Smooth muscle cell (in vitro differentiated cells): Measurements from ENCODE around the gene CALHM2. TPM values are rescaled to one million over a fixed set of nuclear protein-coding genes. Genes with fewer than 3 reads are reported as not detected.

Experiments
- DNase-seq: peaks from one replicate; lab custom pipeline; 2025; ENCODE audit not compliant: unreplicated experiment; lab: John Stamatoyannopoulos, UW
- H2AFZ ChIP-seq: fragments of 200-600 bp; sonication (generic); 2 replicates; pipeline ENCODE4 v1.6.0; 2016; ENCODE audit warnings: antibody characterized with exemption, low read depth, mild to moderate bottlenecking
- H3F3A ChIP-seq: fragments of 200-600 bp; sonication (generic); 2 replicates; pipeline ENCODE4 v1.6.0; 2017; ENCODE audit warnings: antibody characterized with exemption, low read depth
- H3K27ac ChIP-seq: fragments of 200-600 bp; sonication (generic); 2 replicates; pipeline ENCODE4 v1.5.1; 2016; ENCODE audit warnings: low read depth, mild to moderate bottlenecking
- H3K27me3 ChIP-seq: fragments of 200-600 bp; sonication (generic); 2 replicates; pipeline ENCODE4 v1.6.1; 2016; ENCODE audit warnings: low read depth, mild to moderate bottlenecking
- H3K36me3 ChIP-seq: fragments of 200-600 bp; sonication (generic); 2 replicates; pipeline ENCODE4 v1.5.1; 2016; ENCODE audit warnings: low read depth
- H3K4me1 ChIP-seq: fragments of 200-600 bp; sonication (generic); 2 replicates; pipeline ENCODE4 v1.5.1; 2016; ENCODE audit warnings: low read depth
- H3K4me2 ChIP-seq: fragments of 200-600 bp; sonication (generic); 2 replicates; pipeline ENCODE4 v1.6.0; 2016; ENCODE audit warnings: mild to moderate bottlenecking
- H3K4me3 ChIP-seq: fragments of 200-600 bp; sonication (generic); 2 replicates; pipeline ENCODE4 v1.5.1; 2016; ENCODE audit warnings: mild to moderate bottlenecking
- H3K79me2 ChIP-seq: fragments of 200-600 bp; sonication (generic); 2 replicates; pipeline ENCODE4 v1.6.0; 2016; ENCODE audit warnings: low read depth, mild to moderate bottlenecking
- H3K9ac ChIP-seq: fragments of 200-600 bp; sonication (generic); 2 replicates; pipeline ENCODE4 v1.6.0; 2016; ENCODE audit warnings: low read depth
- H3K9me3 ChIP-seq: fragments of 200-600 bp; sonication (generic); replicated peaks from 2 replicates; pipeline ENCODE4 v1.5.1; 2016; ENCODE audit warnings: low read depth
- H4K20me1 ChIP-seq: fragments of 200-600 bp; sonication (generic); 2 replicates; pipeline ENCODE4 v1.6.0; 2016; ENCODE audit warnings: low read depth
- WGBS: methylation state at CpG from one replicate; pipeline ENCODE4 v1.1.7; 2016; ENCODE audit warnings: low lambda C conversion rate; 5-methylcytosine and 5-hydroxymethylcytosine counted together
- polyA plus RNA-seq: library from polyadenylated mRNA; unstranded; fragments of >200 nt; fragmentation: Nextera tagmentation; extraction: Ambion mirVana; gene quantifications from 2 replicates; pipeline ENCODE4 v1.2.1, GENCODE V29; 2016
- total RNA-seq: library from RNA; depleted of rRNA; stranded (reverse); fragments of >200 nt; gene quantifications from 2 replicates; pipeline ENCODE4 v1.2.3, GENCODE V29; 2014
- TF ChIP-seq, protein P1 (sequence below): fragments of 200-600 bp; sonication (generic); IDR thresholded peaks from 2 replicates; pipeline ENCODE4 v1.5.1; 2017; ENCODE audit warnings: borderline replicate concordance, mild to moderate bottlenecking, antibody characterized with exemption; ENCODE audit not compliant: insufficient read depth, poor library complexity, severe bottlenecking

CALHM2 gene, protein sequence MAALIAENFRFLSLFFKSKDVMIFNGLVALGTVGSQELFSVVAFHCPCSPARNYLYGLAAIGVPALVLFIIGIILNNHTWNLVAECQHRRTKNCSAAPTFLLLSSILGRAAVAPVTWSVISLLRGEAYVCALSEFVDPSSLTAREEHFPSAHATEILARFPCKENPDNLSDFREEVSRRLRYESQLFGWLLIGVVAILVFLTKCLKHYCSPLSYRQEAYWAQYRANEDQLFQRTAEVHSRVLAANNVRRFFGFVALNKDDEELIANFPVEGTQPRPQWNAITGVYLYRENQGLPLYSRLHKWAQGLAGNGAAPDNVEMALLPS
- total RNA-seq = 3.1 and 4.0 TPM in 2 replicates
- polyA plus RNA-seq = 6.2 and 8.6 TPM in 2 replicates

DNA sequence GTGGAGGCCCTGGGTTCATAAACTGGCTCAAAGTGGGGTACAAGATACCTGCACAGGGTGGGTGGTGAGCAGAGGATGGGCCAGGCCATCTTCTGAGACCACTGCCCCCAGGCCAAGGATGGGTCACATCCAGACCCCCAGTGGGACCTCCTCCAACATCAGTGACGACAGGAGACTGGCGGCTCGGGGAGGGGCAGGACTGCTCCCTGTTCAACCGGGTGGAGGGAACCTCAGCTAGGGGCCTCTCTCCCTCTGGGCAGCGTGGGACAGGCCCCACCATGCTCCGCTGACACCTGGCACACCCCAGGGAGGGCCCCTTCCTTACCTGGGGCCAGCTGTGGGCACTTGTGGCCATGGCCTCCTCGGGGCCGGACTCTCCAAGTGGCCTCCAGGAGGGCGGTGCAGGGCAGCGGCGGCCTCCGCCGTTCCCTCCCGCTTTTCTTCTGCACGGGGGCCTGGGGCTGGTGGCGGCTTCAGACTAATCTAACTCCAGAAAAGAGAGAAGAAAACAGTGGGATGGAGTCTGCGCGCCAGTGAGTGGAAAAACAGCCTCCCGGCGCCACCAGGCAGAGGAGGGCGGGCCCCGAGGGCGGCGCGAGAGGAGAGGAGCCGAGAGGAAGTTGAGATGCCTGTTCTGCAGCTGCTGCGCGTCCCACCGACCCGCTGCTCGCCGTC, at the start of gene CALHM2:
Gene CALHM2 (minus strand): TSS at position 540 of the 675 bp plus-strand sequence. CDS start 2,429 bp downstream, outside the sequence.
- Histone ChIP-seq H2AFZ (no peak within 1 kb of the TSS), H3K27ac (peak within 1 kb of the TSS; percentile 12), H3K9me3 (no peaks in the 10 kb centered on the region), H3K4me2 (peak within 1 kb of the TSS; percentile 84), H3K9ac (no peak within 1 kb of the TSS), H3F3A (no peaks in the 10 kb centered on the region), H3K4me1 (no peaks in the 10 kb centered on the region), H3K27me3 (no peaks in the 10 kb centered on the region), H3K79me2 (no peaks in the 10 kb centered on the region), H4K20me1 (no peaks in the 10 kb centered on the region), H3K36me3 (no peaks in the 10 kb centered on the region), H3K4me3 (peak within 1 kb of the TSS; percentile 58)
- TF ChIP-seq, protein P1, sequence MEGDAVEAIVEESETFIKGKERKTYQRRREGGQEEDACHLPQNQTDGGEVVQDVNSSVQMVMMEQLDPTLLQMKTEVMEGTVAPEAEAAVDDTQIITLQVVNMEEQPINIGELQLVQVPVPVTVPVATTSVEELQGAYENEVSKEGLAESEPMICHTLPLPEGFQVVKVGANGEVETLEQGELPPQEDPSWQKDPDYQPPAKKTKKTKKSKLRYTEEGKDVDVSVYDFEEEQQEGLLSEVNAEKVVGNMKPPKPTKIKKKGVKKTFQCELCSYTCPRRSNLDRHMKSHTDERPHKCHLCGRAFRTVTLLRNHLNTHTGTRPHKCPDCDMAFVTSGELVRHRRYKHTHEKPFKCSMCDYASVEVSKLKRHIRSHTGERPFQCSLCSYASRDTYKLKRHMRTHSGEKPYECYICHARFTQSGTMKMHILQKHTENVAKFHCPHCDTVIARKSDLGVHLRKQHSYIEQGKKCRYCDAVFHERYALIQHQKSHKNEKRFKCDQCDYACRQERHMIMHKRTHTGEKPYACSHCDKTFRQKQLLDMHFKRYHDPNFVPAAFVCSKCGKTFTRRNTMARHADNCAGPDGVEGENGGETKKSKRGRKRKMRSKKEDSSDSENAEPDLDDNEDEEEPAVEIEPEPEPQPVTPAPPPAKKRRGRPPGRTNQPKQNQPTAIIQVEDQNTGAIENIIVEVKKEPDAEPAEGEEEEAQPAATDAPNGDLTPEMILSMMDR = no peak
- 41% methylated on average over 32 of the region's 32 CpGs for WGBS
- peak; percentile 18 for DNase-seq

DNA sequence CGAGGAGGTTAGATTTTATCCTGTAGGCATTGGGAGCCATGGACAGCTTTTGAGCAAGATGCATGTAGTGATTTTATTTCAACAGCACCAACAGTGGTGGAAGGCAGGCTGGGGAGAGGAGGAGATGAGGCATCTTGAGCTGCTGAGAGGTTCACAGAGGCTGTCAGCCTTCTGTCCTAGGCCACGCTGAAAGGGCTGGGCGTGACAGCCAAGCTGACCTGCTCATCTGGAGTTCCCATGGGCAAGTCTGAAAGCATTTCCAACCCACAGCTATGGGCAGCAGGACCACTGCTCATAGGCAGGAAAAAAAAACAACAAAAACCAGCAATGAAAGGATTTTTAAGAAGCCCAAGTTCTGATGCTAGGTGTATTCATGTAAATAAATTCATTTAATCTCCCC, 49.0 kb upstream of the CALHM2 start:
- no peak overlapping the region for H3K4me3 ChIP-seq
- H3K36me3 ChIP-seq = no peaks in the 10 kb centered on the region
- no peak overlapping the region for H3K27ac ChIP-seq
- no peak for DNase-seq
- H2AFZ ChIP-seq = no peak overlapping the region
- H3K9me3 ChIP-seq = no peaks in the 10 kb centered on the region
- peaks cover 22% of the 10 kb centered on the region for H3K27me3 ChIP-seq
- TF ChIP-seq, protein P1 = no peak
- no peak overlapping the region for H3K9ac ChIP-seq
- no peaks in the 10 kb centered on the region for H3F3A ChIP-seq
- 74% methylated on average over 3 of the region's 3 CpGs for WGBS
- H3K4me1 ChIP-seq = peaks cover 8% of the 10 kb centered on the region
- H3K79me2 ChIP-seq = no peaks in the 10 kb centered on the region
- H4K20me1 ChIP-seq = no peaks in the 10 kb centered on the region
- no peak overlapping the region for H3K4me2 ChIP-seq

DNA sequence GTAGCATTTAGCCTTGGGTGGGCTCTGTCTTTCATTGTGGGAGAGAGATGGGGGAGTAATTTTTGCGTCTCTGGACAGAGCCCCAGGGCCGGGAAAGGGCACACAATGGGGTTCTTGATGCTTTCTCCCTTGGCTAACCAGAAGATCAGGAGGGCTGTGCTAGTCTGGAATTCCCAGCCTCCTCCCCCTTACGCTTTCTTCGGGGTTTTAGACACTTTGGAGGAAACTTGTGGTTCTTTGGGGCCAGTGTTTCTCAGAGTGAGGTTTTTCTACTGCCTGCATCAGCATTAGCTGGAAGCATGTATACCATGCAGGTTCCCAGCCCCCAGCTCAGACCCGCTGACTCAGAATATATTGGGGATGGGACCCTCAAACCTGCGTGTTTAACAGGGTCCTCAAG, 48.3 kb upstream of the CALHM2 start:
- DNase-seq = no peak
- H3K27ac ChIP-seq = peak overlapping the region; percentile 87
- H3K4me1 ChIP-seq = peaks cover 8% of the 10 kb centered on the region
- H4K20me1 ChIP-seq = no peaks in the 10 kb centered on the region
- H3K36me3 ChIP-seq = no peaks in the 10 kb centered on the region
- WGBS = 68% methylated on average over 6 of the region's 6 CpGs
- H3K4me2 ChIP-seq = peak overlapping the region; percentile 71
- H3K79me2 ChIP-seq = no peaks in the 10 kb centered on the region
- H3K9me3 ChIP-seq = no peaks in the 10 kb centered on the region
- no peaks in the 10 kb centered on the region for H3F3A ChIP-seq
- no peak overlapping the region for H3K4me3 ChIP-seq
- H2AFZ ChIP-seq = no peak overlapping the region
- peaks cover 29% of the 10 kb centered on the region for H3K27me3 ChIP-seq
- peak overlapping the region; percentile 84 for H3K9ac ChIP-seq
- TF ChIP-seq, protein P1 = no peak
